ENCODE data around the gene VENTX. TPM values are rescaled to one million over a fixed set of nuclear protein-coding genes. Genes with fewer than 3 reads are reported as not detected.
A peak's percentile ranks its signal among the peaks of the same experiment; 100 is the strongest.

VENTX gene
- total RNA-seq, 1 experiment from 2014 or later: 28.0 TPM

DNA sequence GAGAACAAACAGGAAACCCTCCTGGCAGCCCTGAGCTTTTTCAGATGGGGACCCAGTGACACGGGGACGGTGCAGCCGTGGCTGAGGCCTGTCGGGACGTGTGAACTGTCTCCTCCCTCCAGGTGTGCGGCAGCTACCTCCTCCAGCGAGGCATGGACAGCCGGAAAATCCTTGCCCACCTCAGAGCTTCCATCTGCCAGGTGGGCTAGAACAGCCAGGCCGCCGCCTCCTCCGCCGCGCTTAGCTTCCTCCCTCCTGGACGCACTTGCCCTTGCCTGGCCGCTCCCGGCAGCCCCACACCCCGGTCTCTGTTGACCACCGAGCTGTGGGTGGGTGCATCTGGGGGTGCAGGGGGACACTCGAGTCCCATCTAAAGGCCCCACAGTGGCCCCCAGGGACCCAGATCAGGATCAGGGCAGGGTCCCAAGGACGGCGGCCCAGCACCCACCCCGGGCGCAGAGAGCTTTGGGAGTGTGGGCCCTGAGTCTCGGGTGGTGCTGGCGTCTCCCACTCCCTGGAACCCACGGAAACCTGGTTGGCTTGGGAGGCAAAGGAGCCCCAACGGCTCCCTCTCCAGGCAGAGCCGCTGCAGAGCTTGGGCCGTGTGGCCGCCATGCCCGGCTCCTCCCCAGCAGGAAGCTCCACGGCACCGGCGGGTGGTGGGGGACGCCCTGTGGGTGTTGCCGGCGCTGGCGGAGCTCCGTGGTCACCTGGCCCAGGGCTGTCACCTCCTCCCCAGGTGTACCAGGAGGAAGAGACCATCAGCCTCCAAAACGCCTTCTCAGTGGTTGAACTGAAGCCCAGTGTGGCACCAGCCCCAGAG is 40.5 kb upstream of the VENTX start:
- POLR2A ChIA-PET: no interaction called here
- peak; percentile 48; the same call in 1 of the 2 replicates for ATAC-seq
- CTCF ChIA-PET: interaction anchor here (0.6 to 2.8 kb wide), 17 partner anchors 9 to 389 kb away, joined by 3 to 19 read pairs (median 3); no protein-coding TSS in a partner anchor
- Mint-ChIP-seq H3K27ac (no peak overlapping the region), H3K4me3 (no peak overlapping the region), H3K36me3 (peaks cover 16% of the 10 kb centered on the region), H3K4me1 (no peaks in the 10 kb centered on the region), H3K27me3 (ENCODE audit: low read depth) (peaks cover 7% of the 10 kb centered on the region), H3K9me3 (peaks cover 22% of the 10 kb centered on the region)
- DNase-seq (ENCODE audit: low spot score): peak; percentile 44
- TF ChIP-seq GABPB1 (CRISPR knock-in tag; IDR thresholded peaks at IDR 0.05): no peak
- no peak for TF ChIP-seq ZNF232 (CRISPR knock-in tag; IDR thresholded peaks at IDR 0.05)
- no peak for TF ChIP-seq NR1H2 (CRISPR knock-in tag; IDR thresholded peaks at IDR 0.05)
- no peak for TF ChIP-seq ETV6 (CRISPR knock-in tag; IDR thresholded peaks at IDR 0.05)

DNA sequence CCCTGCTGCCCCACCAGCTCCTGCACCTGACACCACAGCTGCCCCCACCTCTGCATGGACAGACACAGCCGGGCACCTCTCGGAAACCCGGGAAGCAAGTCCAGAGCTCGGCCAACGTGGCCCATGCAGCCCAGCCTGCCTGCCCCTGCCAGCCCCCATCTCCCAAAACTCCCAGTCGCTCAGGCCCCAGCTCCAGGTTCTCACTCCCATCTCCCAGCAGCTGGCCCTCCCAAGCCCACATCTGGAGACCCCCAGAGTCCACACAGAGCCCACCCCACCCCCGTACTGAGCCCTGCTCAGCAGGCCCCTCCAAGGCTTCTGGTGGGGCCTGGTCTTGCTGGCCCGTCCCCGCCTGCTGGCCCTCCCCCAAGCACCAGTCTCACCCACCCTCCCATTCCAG is 39.9 kb upstream of the VENTX start:
- no peak for DNase-seq (ENCODE audit: low spot score)
- Mint-ChIP-seq H3K27ac (no peak overlapping the region), H3K27me3 (ENCODE audit: low read depth) (peaks cover under 1% of the 10 kb centered on the region), H3K9me3 (peaks cover 15% of the 10 kb centered on the region), H3K4me1 (no peaks in the 10 kb centered on the region), H3K36me3 (peaks cover 10% of the 10 kb centered on the region; the same call in 1 of the 2 replicates), H3K4me3 (no peak overlapping the region)
- ChIA-PET CTCF (interaction anchor here (0.7 to 2.8 kb wide), 13 partner anchors 9 to 97 kb away, joined by 3 to 19 read pairs (median 3); no protein-coding TSS in a partner anchor), POLR2A (no interaction called here)
- ATAC-seq: no peak
- TF ChIP-seq JUN (CRISPR knock-in tag; IDR thresholded peaks at IDR 0.05): no peak
- no peak for TF ChIP-seq NFYB (CRISPR knock-in tag; conservative IDR thresholded peaks at IDR 0.05; ENCODE audit: low read depth)
- TF ChIP-seq TCF7 (CRISPR knock-in tag; IDR thresholded peaks at IDR 0.05; ENCODE audit: low read depth): no peak
- no peak for TF ChIP-seq NR3C1 (CRISPR knock-in tag; conservative IDR thresholded peaks at IDR 0.05; ENCODE audit: low read depth)
- TF ChIP-seq ZNF219 (CRISPR knock-in tag; IDR thresholded peaks at IDR 0.05; ENCODE audit: borderline replicate concordance): no peak
- TF ChIP-seq ELF4 (CRISPR knock-in tag; IDR thresholded peaks at IDR 0.05; ENCODE audit: low read depth): no peak
- no peak for TF ChIP-seq ZBTB21 (CRISPR knock-in tag; IDR thresholded peaks at IDR 0.05; ENCODE audit: borderline replicate concordance)
- TF ChIP-seq CBFB (CRISPR knock-in tag; IDR thresholded peaks at IDR 0.05; ENCODE audit: low read depth): no peak
- no peak for TF ChIP-seq MXD4 (CRISPR knock-in tag; IDR thresholded peaks at IDR 0.05; ENCODE audit: borderline replicate concordance)
- TF ChIP-seq, protein P1, sequence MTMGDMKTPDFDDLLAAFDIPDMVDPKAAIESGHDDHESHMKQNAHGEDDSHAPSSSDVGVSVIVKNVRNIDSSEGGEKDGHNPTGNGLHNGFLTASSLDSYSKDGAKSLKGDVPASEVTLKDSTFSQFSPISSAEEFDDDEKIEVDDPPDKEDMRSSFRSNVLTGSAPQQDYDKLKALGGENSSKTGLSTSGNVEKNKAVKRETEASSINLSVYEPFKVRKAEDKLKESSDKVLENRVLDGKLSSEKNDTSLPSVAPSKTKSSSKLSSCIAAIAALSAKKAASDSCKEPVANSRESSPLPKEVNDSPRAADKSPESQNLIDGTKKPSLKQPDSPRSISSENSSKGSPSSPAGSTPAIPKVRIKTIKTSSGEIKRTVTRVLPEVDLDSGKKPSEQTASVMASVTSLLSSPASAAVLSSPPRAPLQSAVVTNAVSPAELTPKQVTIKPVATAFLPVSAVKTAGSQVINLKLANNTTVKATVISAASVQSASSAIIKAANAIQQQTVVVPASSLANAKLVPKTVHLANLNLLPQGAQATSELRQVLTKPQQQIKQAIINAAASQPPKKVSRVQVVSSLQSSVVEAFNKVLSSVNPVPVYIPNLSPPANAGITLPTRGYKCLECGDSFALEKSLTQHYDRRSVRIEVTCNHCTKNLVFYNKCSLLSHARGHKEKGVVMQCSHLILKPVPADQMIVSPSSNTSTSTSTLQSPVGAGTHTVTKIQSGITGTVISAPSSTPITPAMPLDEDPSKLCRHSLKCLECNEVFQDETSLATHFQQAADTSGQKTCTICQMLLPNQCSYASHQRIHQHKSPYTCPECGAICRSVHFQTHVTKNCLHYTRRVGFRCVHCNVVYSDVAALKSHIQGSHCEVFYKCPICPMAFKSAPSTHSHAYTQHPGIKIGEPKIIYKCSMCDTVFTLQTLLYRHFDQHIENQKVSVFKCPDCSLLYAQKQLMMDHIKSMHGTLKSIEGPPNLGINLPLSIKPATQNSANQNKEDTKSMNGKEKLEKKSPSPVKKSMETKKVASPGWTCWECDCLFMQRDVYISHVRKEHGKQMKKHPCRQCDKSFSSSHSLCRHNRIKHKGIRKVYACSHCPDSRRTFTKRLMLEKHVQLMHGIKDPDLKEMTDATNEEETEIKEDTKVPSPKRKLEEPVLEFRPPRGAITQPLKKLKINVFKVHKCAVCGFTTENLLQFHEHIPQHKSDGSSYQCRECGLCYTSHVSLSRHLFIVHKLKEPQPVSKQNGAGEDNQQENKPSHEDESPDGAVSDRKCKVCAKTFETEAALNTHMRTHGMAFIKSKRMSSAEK (CRISPR knock-in tag; IDR thresholded peaks at IDR 0.05; ENCODE audit: borderline replicate concordance): no peak

DNA sequence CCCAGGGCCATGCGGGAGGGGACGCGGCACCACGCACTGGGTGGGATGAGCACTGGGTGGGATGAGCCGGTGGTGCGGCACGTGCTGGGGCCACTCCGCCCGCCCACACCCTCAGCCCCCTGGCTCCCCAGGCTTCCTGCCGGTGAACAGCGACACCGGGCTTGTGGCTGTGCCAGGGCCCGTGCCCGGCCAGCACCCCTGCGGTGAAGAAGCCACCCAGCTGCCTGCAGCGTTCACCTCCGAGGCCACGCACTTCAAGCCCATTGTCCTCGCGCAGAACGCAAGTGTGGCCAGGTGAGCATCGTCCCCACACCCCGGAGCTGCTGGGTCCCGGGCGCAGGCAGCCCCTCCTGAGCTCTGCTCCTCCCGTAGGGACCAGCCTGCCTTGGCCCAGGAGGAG is 39.4 kb upstream of the VENTX start:
- Mint-ChIP-seq H3K9me3 (peaks cover 15% of the 10 kb centered on the region), H3K4me3 (no peak overlapping the region), H3K27me3 (ENCODE audit: low read depth) (no peaks in the 10 kb centered on the region; the same call in none of the 2 replicates), H3K4me1 (no peaks in the 10 kb centered on the region), H3K27ac (no peak overlapping the region), H3K36me3 (peaks cover 10% of the 10 kb centered on the region; the same call in 1 of the 2 replicates)
- ChIA-PET CTCF (interaction anchor here (1.5 to 2.8 kb wide), 2 partner anchors 53 to 55 kb away, joined by 8 to 19 read pairs; no protein-coding TSS in a partner anchor), POLR2A (no interaction called here)
- ATAC-seq (no peak), DNase-seq (ENCODE audit: low spot score) (no peak)
- TF ChIP-seq, protein P2, sequence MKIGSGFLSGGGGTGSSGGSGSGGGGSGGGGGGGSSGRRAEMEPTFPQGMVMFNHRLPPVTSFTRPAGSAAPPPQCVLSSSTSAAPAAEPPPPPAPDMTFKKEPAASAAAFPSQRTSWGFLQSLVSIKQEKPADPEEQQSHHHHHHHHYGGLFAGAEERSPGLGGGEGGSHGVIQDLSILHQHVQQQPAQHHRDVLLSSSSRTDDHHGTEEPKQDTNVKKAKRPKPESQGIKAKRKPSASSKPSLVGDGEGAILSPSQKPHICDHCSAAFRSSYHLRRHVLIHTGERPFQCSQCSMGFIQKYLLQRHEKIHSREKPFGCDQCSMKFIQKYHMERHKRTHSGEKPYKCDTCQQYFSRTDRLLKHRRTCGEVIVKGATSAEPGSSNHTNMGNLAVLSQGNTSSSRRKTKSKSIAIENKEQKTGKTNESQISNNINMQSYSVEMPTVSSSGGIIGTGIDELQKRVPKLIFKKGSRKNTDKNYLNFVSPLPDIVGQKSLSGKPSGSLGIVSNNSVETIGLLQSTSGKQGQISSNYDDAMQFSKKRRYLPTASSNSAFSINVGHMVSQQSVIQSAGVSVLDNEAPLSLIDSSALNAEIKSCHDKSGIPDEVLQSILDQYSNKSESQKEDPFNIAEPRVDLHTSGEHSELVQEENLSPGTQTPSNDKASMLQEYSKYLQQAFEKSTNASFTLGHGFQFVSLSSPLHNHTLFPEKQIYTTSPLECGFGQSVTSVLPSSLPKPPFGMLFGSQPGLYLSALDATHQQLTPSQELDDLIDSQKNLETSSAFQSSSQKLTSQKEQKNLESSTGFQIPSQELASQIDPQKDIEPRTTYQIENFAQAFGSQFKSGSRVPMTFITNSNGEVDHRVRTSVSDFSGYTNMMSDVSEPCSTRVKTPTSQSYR (CRISPR knock-in tag; IDR thresholded peaks at IDR 0.05): no peak
- no peak for TF ChIP-seq ESRRA (CRISPR knock-in tag; IDR thresholded peaks at IDR 0.05; ENCODE audit: borderline replicate concordance)
- TF ChIP-seq ZBTB43 (CRISPR knock-in tag; IDR thresholded peaks at IDR 0.05): no peak
- no peak for TF ChIP-seq ELF4 (CRISPR knock-in tag; IDR thresholded peaks at IDR 0.05; ENCODE audit: low read depth)
- no peak for TF ChIP-seq CBFB (CRISPR knock-in tag; IDR thresholded peaks at IDR 0.05; ENCODE audit: low read depth)
- no peak for TF ChIP-seq GABPB1 (CRISPR knock-in tag; IDR thresholded peaks at IDR 0.05)
- no peak for TF ChIP-seq FOXJ3 (CRISPR knock-in tag; IDR thresholded peaks at IDR 0.05; ENCODE audit: borderline replicate concordance)
